RWPE2 (cell line): ENCODE measurements around the gene RHBG.

Experiments
- ATAC-seq: fragments of 200-7000 bp; cut with Tn5 transposase; 3 replicates; pipeline ENCODE4 v1.9.1; 2021; ENCODE audit warnings: low read depth
- DNase-seq: peaks from one replicate; pipeline ENCODE4 v3.0.0-alpha.2; 2020; ENCODE audit warnings: low spot score
- H3K27ac ChIP-seq: fragments of 450-650 bp; 2 replicates; pipeline ENCODE4 v1.5.1; 2017; ENCODE audit warnings: mild to moderate bottlenecking; ENCODE audit not compliant: poor library complexity, severe bottlenecking
- H3K27me3 ChIP-seq: fragments of 250-450 bp; sonication (Bioruptor Pico); 2 replicates; pipeline ENCODE4 v1.5.1; 2021; ENCODE audit warnings: mild to moderate bottlenecking, moderate library complexity; ENCODE audit not compliant: insufficient read depth, poor library complexity, severe bottlenecking
- H3K36me3 ChIP-seq: fragments of 250-450 bp; sonication (Bioruptor Pico); 2 replicates; pipeline ENCODE4 v1.5.1; 2020; ENCODE audit warnings: low read depth, mild to moderate bottlenecking, moderate library complexity
- H3K4me1 ChIP-seq: fragments of 250-450 bp; sonication (Bioruptor Pico); 2 replicates; pipeline ENCODE4 v1.5.1; 2021; ENCODE audit warnings: mild to moderate bottlenecking, moderate library complexity; ENCODE audit not compliant: insufficient read depth, poor library complexity, severe bottlenecking
- H3K4me3 ChIP-seq: fragments of 250-450 bp; sonication (Bioruptor Pico); 2 replicates; pipeline ENCODE4 v1.5.1; 2021; ENCODE audit warnings: mild to moderate bottlenecking, moderate library complexity; ENCODE audit not compliant: severe bottlenecking
- H3K9me3 ChIP-seq: fragments of 250-450 bp; sonication (Bioruptor Pico); 2 replicates; pipeline ENCODE4 v1.5.1; 2021; ENCODE audit warnings: mild to moderate bottlenecking, moderate library complexity; ENCODE audit not compliant: severe bottlenecking
- CTCF ChIP-seq: fragments of 450-650 bp; IDR thresholded peaks from one replicate; pipeline ENCODE4 v1.5.1; 2017; ENCODE audit warnings: mild to moderate bottlenecking, moderate library complexity; ENCODE audit not compliant: poor library complexity, severe bottlenecking

Gene RHBG

GRCh38 chr1:156409439-156409838 is 40.4 kb downstream of the RHBG start:
- H3K27ac ChIP-seq, result no peak overlapping the region
- no peak for TF ChIP-seq CTCF
- peaks cover 26% of the 10 kb centered on the region for H3K27me3 ChIP-seq
- DNase-seq (no peak), ATAC-seq (no peak)
- H3K9me3 ChIP-seq, result no peaks in the 10 kb centered on the region
- H3K4me1 ChIP-seq, result no peaks in the 10 kb centered on the region
- no peaks in the 10 kb centered on the region for H3K36me3 ChIP-seq
- no peak overlapping the region for H3K4me3 ChIP-seq

GRCh38 chr1:156410238-156410637 is 41.2 kb downstream of the RHBG start:
- Histone ChIP-seq H3K36me3 (no peaks in the 10 kb centered on the region), H3K27ac (no peak overlapping the region), H3K4me1 (no peaks in the 10 kb centered on the region), H3K27me3 (peaks cover 27% of the 10 kb centered on the region), H3K9me3 (no peaks in the 10 kb centered on the region), H3K4me3 (no peak overlapping the region)
- no peak for DNase-seq
- no peak for TF ChIP-seq CTCF
- ATAC-seq, result no peak

- DNase-seq (no peak), ATAC-seq (no peak)
- peaks cover 26% of the 10 kb centered on the region for H3K27me3 ChIP-seq
These were observed 41.7 kb downstream of the RHBG start for GRCh38 chr1:156410740-156411139.

GRCh38 chr1:156412653-156413321 is 43.8 kb downstream of the RHBG start:
- TF ChIP-seq CTCF, result no peak
- Histone ChIP-seq H3K4me1 (no peaks in the 10 kb centered on the region), H3K27me3 (peaks cover 26% of the 10 kb centered on the region), H3K27ac (no peak overlapping the region), H3K4me3 (no peak overlapping the region), H3K9me3 (no peaks in the 10 kb centered on the region), H3K36me3 (no peaks in the 10 kb centered on the region)
- DNase-seq (no peak), ATAC-seq (no peak)

More at GRCh38 chr1:156410740-156411139, 41.7 kb downstream of the RHBG start:
- Histone ChIP-seq H3K4me1 (no peaks in the 10 kb centered on the region), H3K4me3 (no peak overlapping the region), H3K27ac (no peak overlapping the region), H3K9me3 (no peaks in the 10 kb centered on the region), H3K36me3 (no peaks in the 10 kb centered on the region)
- TF ChIP-seq CTCF, result no peak

GRCh38 chr1:156413391-156414246 is 44.6 kb downstream of the RHBG start:
- Histone ChIP-seq H3K9me3 (no peaks in the 10 kb centered on the region), H3K36me3 (no peaks in the 10 kb centered on the region), H3K27ac (no peak overlapping the region), H3K4me3 (no peak overlapping the region), H3K27me3 (peaks cover 27% of the 10 kb centered on the region), H3K4me1 (no peaks in the 10 kb centered on the region)
- no peak for ATAC-seq
- TF ChIP-seq CTCF, result no peak
- DNase-seq, result no peak
